ENCODE results near the gene TBC1D8.

TBC1D8 gene

GRCh38 chr2:101080211-101081068, 70.7 kb downstream of the TBC1D8 start:
- Histone ChIP-seq H3K36me3 (ENCODE audit: control insufficient read depth in 2 of 2, insufficient read depth in 2 of 2, low read length in 2 of 2) (no peaks in the 10 kb centered on the region), H3K27me3 (ENCODE audit: control insufficient read depth in 2 of 2, insufficient read depth in 2 of 2, low read length in 2 of 2) (no peaks in the 10 kb centered on the region), H3K4me3 (ENCODE audit: low read length in 2 of 2) (no peak overlapping the region), H3K9ac (ENCODE audit: low read depth in 1 of 2, low read length in 2 of 2) (no peak overlapping the region), H3K9me3 (ENCODE audit: control insufficient read depth in 2 of 2, low read length in 2 of 2) (no peaks in the 10 kb centered on the region), H3K4me1 (ENCODE audit: control insufficient read depth in 2 of 2, insufficient read depth in 2 of 2, low read length in 2 of 2) (peaks cover 0 to 14% of the 10 kb centered on the region in 2 donors), H3K27ac (ENCODE audit: low read depth in 2 of 2, low read length in 2 of 2) (peak overlapping the region; percentile 23 to 72)

DNA sequence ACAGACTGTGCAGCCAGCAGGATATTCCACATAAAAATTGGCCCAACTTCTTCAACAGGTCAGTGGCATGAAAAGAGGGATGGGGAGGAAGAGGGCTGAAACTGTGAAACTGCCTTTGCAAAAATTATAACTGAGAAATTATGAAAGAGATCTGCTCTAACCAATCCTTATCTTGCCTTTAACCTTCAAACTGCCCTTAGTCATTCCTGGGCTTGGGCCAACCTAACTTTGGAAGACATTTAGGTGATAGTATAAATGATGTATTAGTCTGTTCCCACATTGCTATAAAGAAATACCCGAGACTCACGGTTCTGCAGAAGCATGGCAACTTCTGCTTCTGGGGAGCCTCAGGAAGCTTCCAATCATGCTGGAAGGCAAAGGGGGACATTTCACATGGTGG, 74.6 kb downstream of the TBC1D8 start:
- Histone ChIP-seq H3K4me1 (ENCODE audit: control insufficient read depth in 2 of 2, insufficient read depth in 2 of 2, low read length in 2 of 2) (peaks cover 0 to 14% of the 10 kb centered on the region in 2 donors), H3K27me3 (ENCODE audit: control insufficient read depth in 2 of 2, insufficient read depth in 2 of 2, low read length in 2 of 2) (no peaks in the 10 kb centered on the region), H3K9me3 (ENCODE audit: control insufficient read depth in 2 of 2, low read length in 2 of 2) (no peaks in the 10 kb centered on the region), H3K27ac (ENCODE audit: low read depth in 2 of 2, low read length in 2 of 2) (no peak overlapping the region), H3K4me3 (ENCODE audit: low read length in 2 of 2) (no peak overlapping the region), H3K9ac (ENCODE audit: low read depth in 1 of 2, low read length in 2 of 2) (no peak overlapping the region), H3K36me3 (ENCODE audit: control insufficient read depth in 2 of 2, insufficient read depth in 2 of 2, low read length in 2 of 2) (no peaks in the 10 kb centered on the region)

GRCh38 chr2:101064868-101065549, 86.2 kb downstream of the TBC1D8 start:
- no peak overlapping the region for H3K4me3 ChIP-seq (ENCODE audit: low read length in 2 of 2)
- H3K9ac ChIP-seq (ENCODE audit: low read depth in 1 of 2, low read length in 2 of 2), result no peak overlapping the region
- H3K36me3 ChIP-seq (ENCODE audit: control insufficient read depth in 2 of 2, insufficient read depth in 2 of 2, low read length in 2 of 2), result no peaks in the 10 kb centered on the region
- H3K9me3 ChIP-seq (ENCODE audit: control insufficient read depth in 2 of 2, low read length in 2 of 2), result no peaks in the 10 kb centered on the region
- H3K27me3 ChIP-seq (ENCODE audit: control insufficient read depth in 2 of 2, insufficient read depth in 2 of 2, low read length in 2 of 2), result no peaks in the 10 kb centered on the region
- peaks cover 0 to 3% of the 10 kb centered on the region in 2 donors for H3K4me1 ChIP-seq (ENCODE audit: control insufficient read depth in 2 of 2, insufficient read depth in 2 of 2, low read length in 2 of 2)
- peak overlapping the region in 1 of 2 donors; percentile 36 for H3K27ac ChIP-seq (ENCODE audit: low read depth in 2 of 2, low read length in 2 of 2)

GRCh38 chr2:101064505-101064867, 86.7 kb downstream of the TBC1D8 start:
- Histone ChIP-seq H3K4me1 (ENCODE audit: control insufficient read depth in 2 of 2, insufficient read depth in 2 of 2, low read length in 2 of 2) (peaks cover 0 to 3% of the 10 kb centered on the region in 2 donors), H3K36me3 (ENCODE audit: control insufficient read depth in 2 of 2, insufficient read depth in 2 of 2, low read length in 2 of 2) (no peaks in the 10 kb centered on the region), H3K9me3 (ENCODE audit: control insufficient read depth in 2 of 2, low read length in 2 of 2) (no peaks in the 10 kb centered on the region), H3K9ac (ENCODE audit: low read depth in 1 of 2, low read length in 2 of 2) (no peak overlapping the region), H3K4me3 (ENCODE audit: low read length in 2 of 2) (no peak overlapping the region), H3K27me3 (ENCODE audit: control insufficient read depth in 2 of 2, insufficient read depth in 2 of 2, low read length in 2 of 2) (no peaks in the 10 kb centered on the region), H3K27ac (ENCODE audit: low read depth in 2 of 2, low read length in 2 of 2) (no peak overlapping the region)

DNA sequence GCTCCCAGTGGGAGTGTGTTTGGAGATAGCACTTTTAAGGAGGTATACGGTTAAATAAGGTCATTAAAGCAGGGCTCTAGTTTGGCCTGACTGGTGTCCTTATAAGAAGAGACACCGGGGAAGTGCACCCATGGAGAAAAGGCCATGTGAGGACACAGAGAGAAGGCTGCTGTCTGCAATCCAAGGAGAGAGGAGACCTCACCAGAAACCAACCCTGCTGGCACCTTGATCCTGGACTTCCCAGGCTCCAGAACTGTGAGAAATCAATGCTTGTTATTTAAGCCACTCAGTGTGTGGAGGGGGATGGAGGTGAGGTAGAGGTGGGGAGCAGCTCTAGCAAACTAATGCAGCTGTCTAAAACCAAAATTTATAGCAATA, 87.1 kb downstream of the TBC1D8 start:
- Histone ChIP-seq H3K9ac (ENCODE audit: low read depth in 1 of 2, low read length in 2 of 2) (no peak overlapping the region), H3K27me3 (ENCODE audit: control insufficient read depth in 2 of 2, insufficient read depth in 2 of 2, low read length in 2 of 2) (no peaks in the 10 kb centered on the region), H3K36me3 (ENCODE audit: control insufficient read depth in 2 of 2, insufficient read depth in 2 of 2, low read length in 2 of 2) (no peaks in the 10 kb centered on the region), H3K4me1 (ENCODE audit: control insufficient read depth in 2 of 2, insufficient read depth in 2 of 2, low read length in 2 of 2) (peaks cover 0 to 3% of the 10 kb centered on the region in 2 donors), H3K27ac (ENCODE audit: low read depth in 2 of 2, low read length in 2 of 2) (no peak overlapping the region), H3K9me3 (ENCODE audit: control insufficient read depth in 2 of 2, low read length in 2 of 2) (no peaks in the 10 kb centered on the region), H3K4me3 (ENCODE audit: low read length in 2 of 2) (no peak overlapping the region)

- H3K4me1 ChIP-seq (ENCODE audit: control insufficient read depth in 2 of 2, insufficient read depth in 2 of 2, low read length in 2 of 2), result peaks cover 0 to 3% of the 10 kb centered on the region in 2 donors
- no peaks in the 10 kb centered on the region for H3K9me3 ChIP-seq (ENCODE audit: control insufficient read depth in 2 of 2, low read length in 2 of 2)
- H3K9ac ChIP-seq (ENCODE audit: low read depth in 1 of 2, low read length in 2 of 2), result no peak overlapping the region
- H3K27ac ChIP-seq (ENCODE audit: low read depth in 2 of 2, low read length in 2 of 2), result no peak overlapping the region
- no peaks in the 10 kb centered on the region for H3K36me3 ChIP-seq (ENCODE audit: control insufficient read depth in 2 of 2, insufficient read depth in 2 of 2, low read length in 2 of 2)
- no peak overlapping the region for H3K4me3 ChIP-seq (ENCODE audit: low read length in 2 of 2)
- H3K27me3 ChIP-seq (ENCODE audit: control insufficient read depth in 2 of 2, insufficient read depth in 2 of 2, low read length in 2 of 2), result no peaks in the 10 kb centered on the region
Measured at GRCh38 chr2:101063352-101064124, 87.6 kb downstream of the TBC1D8 start.

DNA sequence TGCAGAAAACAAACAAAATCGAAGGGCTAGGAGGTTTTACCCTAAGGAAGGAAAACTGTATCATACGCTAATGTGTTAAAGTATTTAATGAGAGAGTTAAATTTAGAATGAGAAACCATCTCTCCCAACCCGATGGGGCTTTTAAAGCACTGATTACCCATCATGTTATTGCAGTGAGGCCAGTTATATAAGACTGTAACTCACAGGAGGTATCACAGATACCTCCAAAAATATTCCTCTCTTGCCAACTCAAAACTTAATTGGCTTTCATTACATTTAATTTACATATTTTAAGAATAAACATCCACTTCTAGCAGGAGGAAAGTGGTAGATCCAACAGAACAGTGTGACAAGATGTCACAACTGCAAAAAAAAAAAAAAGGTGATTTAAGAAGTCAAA, 92.8 kb downstream of the TBC1D8 start:
- no peak overlapping the region for H3K4me3 ChIP-seq (ENCODE audit: low read length in 2 of 2)
- no peaks in the 10 kb centered on the region for H3K27me3 ChIP-seq (ENCODE audit: control insufficient read depth in 2 of 2, insufficient read depth in 2 of 2, low read length in 2 of 2)
- no peaks in the 10 kb centered on the region for H3K9me3 ChIP-seq (ENCODE audit: control insufficient read depth in 2 of 2, low read length in 2 of 2)
- no peak overlapping the region for H3K9ac ChIP-seq (ENCODE audit: low read depth in 1 of 2, low read length in 2 of 2)
- H3K4me1 ChIP-seq (ENCODE audit: control insufficient read depth in 2 of 2, insufficient read depth in 2 of 2, low read length in 2 of 2), result no peaks in the 10 kb centered on the region
- no peak overlapping the region for H3K27ac ChIP-seq (ENCODE audit: low read depth in 2 of 2, low read length in 2 of 2)
- H3K36me3 ChIP-seq (ENCODE audit: control insufficient read depth in 2 of 2, insufficient read depth in 2 of 2, low read length in 2 of 2), result peaks cover 0 to 4% of the 10 kb centered on the region in 2 donors

DNA sequence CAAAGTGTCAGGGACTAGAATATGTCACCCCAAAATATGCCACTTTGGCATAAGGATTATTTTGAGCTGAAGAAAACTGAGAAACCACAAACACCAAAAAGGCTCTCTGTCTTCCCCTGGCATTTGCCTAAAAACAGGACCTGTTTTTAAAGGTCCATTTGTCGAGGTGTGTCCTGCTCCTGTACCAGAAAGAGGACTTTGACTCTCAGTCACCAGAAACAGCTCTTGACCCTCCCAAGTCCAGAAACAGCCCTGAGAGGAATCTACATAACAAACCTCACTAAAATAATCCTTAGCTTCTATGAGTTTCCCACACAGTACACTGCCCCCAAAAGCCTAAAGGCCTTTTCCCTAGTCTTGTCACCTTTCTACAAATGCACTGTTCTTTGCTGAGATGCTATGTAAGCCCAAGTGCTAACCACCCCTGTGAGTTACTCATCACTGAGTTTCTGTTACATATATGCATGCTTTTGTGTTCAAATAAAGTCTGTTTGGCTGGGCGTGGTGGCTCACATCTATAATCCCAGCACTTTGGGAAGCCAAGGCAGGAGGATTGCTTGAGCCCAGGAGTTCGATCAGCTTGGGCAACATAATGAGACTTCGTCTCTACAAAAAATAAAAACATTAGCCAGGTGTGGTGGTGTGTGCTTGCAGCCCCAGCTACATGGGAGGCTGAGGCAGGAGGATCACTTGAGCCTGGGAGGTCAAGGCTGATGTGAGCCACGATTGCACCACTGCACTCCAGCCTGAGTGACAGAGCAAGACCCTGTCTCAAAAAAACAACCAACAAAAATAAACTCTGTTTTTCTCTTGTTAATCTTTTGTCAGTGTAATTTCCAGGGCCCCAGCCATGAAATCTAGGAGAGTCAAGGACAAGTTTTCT, 93.9 kb downstream of the TBC1D8 start:
- H3K36me3 ChIP-seq (ENCODE audit: control insufficient read depth in 2 of 2, insufficient read depth in 2 of 2, low read length in 2 of 2), result peaks cover 0 to 4% of the 10 kb centered on the region in 2 donors
- no peak overlapping the region for H3K4me3 ChIP-seq (ENCODE audit: low read length in 2 of 2)
- H3K9me3 ChIP-seq (ENCODE audit: control insufficient read depth in 2 of 2, low read length in 2 of 2), result no peaks in the 10 kb centered on the region
- no peaks in the 10 kb centered on the region for H3K27me3 ChIP-seq (ENCODE audit: control insufficient read depth in 2 of 2, insufficient read depth in 2 of 2, low read length in 2 of 2)
- H3K27ac ChIP-seq (ENCODE audit: low read depth in 2 of 2, low read length in 2 of 2), result no peak overlapping the region
- H3K4me1 ChIP-seq (ENCODE audit: control insufficient read depth in 2 of 2, insufficient read depth in 2 of 2, low read length in 2 of 2), result no peaks in the 10 kb centered on the region
- H3K9ac ChIP-seq (ENCODE audit: low read depth in 1 of 2, low read length in 2 of 2), result no peak overlapping the region

GRCh38 chr2:101053117-101053516, 98.1 kb downstream of the TBC1D8 start:
- Histone ChIP-seq H3K27me3 (ENCODE audit: control insufficient read depth in 2 of 2, insufficient read depth in 2 of 2, low read length in 2 of 2) (no peaks in the 10 kb centered on the region), H3K36me3 (ENCODE audit: control insufficient read depth in 2 of 2, insufficient read depth in 2 of 2, low read length in 2 of 2) (peaks cover 0 to 4% of the 10 kb centered on the region in 2 donors), H3K4me1 (ENCODE audit: control insufficient read depth in 2 of 2, insufficient read depth in 2 of 2, low read length in 2 of 2) (no peaks in the 10 kb centered on the region), H3K9ac (ENCODE audit: low read depth in 1 of 2, low read length in 2 of 2) (no peak overlapping the region), H3K27ac (ENCODE audit: low read depth in 2 of 2, low read length in 2 of 2) (no peak overlapping the region), H3K9me3 (ENCODE audit: control insufficient read depth in 2 of 2, low read length in 2 of 2) (no peaks in the 10 kb centered on the region), H3K4me3 (ENCODE audit: low read length in 2 of 2) (no peak overlapping the region)
